Measurements from ENCODE around the gene MLH1.
"Not testable (repeated sequence)": the region's sequence is repeated elsewhere in the genome, so short reads cannot be mapped to it uniquely, and the experiment has no call there.

MLH1 gene

GRCh38 chr3:36993326-36994283 is at the start of gene MLH1:
Gene MLH1 (plus strand): TSS chr3:36993518. CDS start chr3:36993548, 30 bp downstream.
- Mint-ChIP-seq H3K4me1 (ENCODE audit: low read depth) (peaks cover 48% of the 10 kb centered on the region), H3K27me3 (no peaks in the 10 kb centered on the region), H3K27ac (no peak within 1 kb of the TSS), H3K9me3 (no peaks in the 10 kb centered on the region), H3K36me3 (ENCODE audit: low read depth) (peaks cover 45% of the 10 kb centered on the region), H3K4me3 (no peak within 1 kb of the TSS)

GRCh38 chr3:36943601-36944000 is 49.7 kb upstream of the MLH1 start:
- H3K4me3 Mint-ChIP-seq = peak overlapping the region; percentile 79
- no peaks in the 10 kb centered on the region for H3K27me3 Mint-ChIP-seq
- peaks cover 12% of the 10 kb centered on the region for H3K36me3 Mint-ChIP-seq (ENCODE audit: low read depth)
- peaks cover 7% of the 10 kb centered on the region for H3K9me3 Mint-ChIP-seq
- no peak overlapping the region for H3K27ac Mint-ChIP-seq
- peaks cover 30% of the 10 kb centered on the region for H3K4me1 Mint-ChIP-seq (ENCODE audit: low read depth)

- H3K9me3 Mint-ChIP-seq = peaks cover 9% of the 10 kb centered on the region
- peaks cover 15% of the 10 kb centered on the region for H3K36me3 Mint-ChIP-seq (ENCODE audit: low read depth)
- no peaks in the 10 kb centered on the region for H3K27me3 Mint-ChIP-seq
- peaks cover 30% of the 10 kb centered on the region for H3K4me1 Mint-ChIP-seq (ENCODE audit: low read depth)
- peak overlapping the region; percentile 79 for H3K4me3 Mint-ChIP-seq
- H3K27ac Mint-ChIP-seq = no peak overlapping the region
These were observed 49.2 kb upstream of the MLH1 start for GRCh38 chr3:36944012-36944640.

GRCh38 chr3:36944641-36945270 is 48.6 kb upstream of the MLH1 start, which contains the start of gene TRANK1:
Gene TRANK1 (minus strand): TSS chr3:36945054. CDS start chr3:36944809, 245 bp downstream.
- H3K27ac Mint-ChIP-seq = peak within 1 kb of the TSS; percentile 65
- no peaks in the 10 kb centered on the region for H3K27me3 Mint-ChIP-seq
- peak within 1 kb of the TSS; percentile 79 for H3K4me3 Mint-ChIP-seq
- peaks cover 30% of the 10 kb centered on the region for H3K4me1 Mint-ChIP-seq (ENCODE audit: low read depth)
- H3K36me3 Mint-ChIP-seq (ENCODE audit: low read depth) = peaks cover 18% of the 10 kb centered on the region
- peaks cover 9% of the 10 kb centered on the region for H3K9me3 Mint-ChIP-seq

GRCh38 chr3:36945333-36945980 is 47.9 kb upstream of the MLH1 start:
- H3K36me3 Mint-ChIP-seq (ENCODE audit: low read depth) = peaks cover 18% of the 10 kb centered on the region
- peaks cover 9% of the 10 kb centered on the region for H3K9me3 Mint-ChIP-seq
- H3K4me1 Mint-ChIP-seq (ENCODE audit: low read depth) = peaks cover 30% of the 10 kb centered on the region
- H3K4me3 Mint-ChIP-seq = peak overlapping the region; percentile 78
- H3K27ac Mint-ChIP-seq = peak overlapping the region; percentile 65
- H3K27me3 Mint-ChIP-seq = no peaks in the 10 kb centered on the region

GRCh38 chr3:36947814-36948213 is 45.5 kb upstream of the MLH1 start:
- Mint-ChIP-seq H3K4me1 (ENCODE audit: low read depth) (peaks cover 19% of the 10 kb centered on the region), H3K36me3 (ENCODE audit: low read depth) (peaks cover 18% of the 10 kb centered on the region)
- not testable (repeated sequence) for H3K27me3 Mint-ChIP-seq, H3K4me3 Mint-ChIP-seq, H3K27ac Mint-ChIP-seq, H3K9me3 Mint-ChIP-seq

- Mint-ChIP-seq H3K27ac (no peak overlapping the region), H3K27me3 (no peaks in the 10 kb centered on the region), H3K9me3 (no peaks in the 10 kb centered on the region), H3K4me3 (no peak overlapping the region), H3K4me1 (ENCODE audit: low read depth) (peaks cover 32% of the 10 kb centered on the region), H3K36me3 (ENCODE audit: low read depth) (no peaks in the 10 kb centered on the region)
These were observed 38.7 kb upstream of the MLH1 start for GRCh38 chr3:36954452-36955134.

GRCh38 chr3:36956155-36956554 is 37.2 kb upstream of the MLH1 start:
- Mint-ChIP-seq H3K27me3 (no peaks in the 10 kb centered on the region), H3K36me3 (ENCODE audit: low read depth) (no peaks in the 10 kb centered on the region), H3K9me3 (no peaks in the 10 kb centered on the region), H3K27ac (no peak overlapping the region), H3K4me3 (no peak overlapping the region), H3K4me1 (ENCODE audit: low read depth) (peaks cover 32% of the 10 kb centered on the region)

GRCh38 chr3:36957063-36957462 is 36.3 kb upstream of the MLH1 start:
- Mint-ChIP-seq H3K4me3 (no peak overlapping the region), H3K27me3 (no peaks in the 10 kb centered on the region), H3K36me3 (ENCODE audit: low read depth) (no peaks in the 10 kb centered on the region), H3K9me3 (no peaks in the 10 kb centered on the region), H3K4me1 (ENCODE audit: low read depth) (peaks cover 32% of the 10 kb centered on the region), H3K27ac (no peak overlapping the region)

- H3K36me3 Mint-ChIP-seq (ENCODE audit: low read depth) = no peaks in the 10 kb centered on the region
- H3K27ac Mint-ChIP-seq = no peak overlapping the region
- peaks cover 32% of the 10 kb centered on the region for H3K4me1 Mint-ChIP-seq (ENCODE audit: low read depth)
- H3K4me3 Mint-ChIP-seq = no peak overlapping the region
- H3K9me3 Mint-ChIP-seq = no peaks in the 10 kb centered on the region
- no peaks in the 10 kb centered on the region for H3K27me3 Mint-ChIP-seq
These were observed 35.2 kb upstream of the MLH1 start for GRCh38 chr3:36957862-36958686.

- H3K4me3 Mint-ChIP-seq = no peak overlapping the region
- peaks cover 32% of the 10 kb centered on the region for H3K4me1 Mint-ChIP-seq (ENCODE audit: low read depth)
- H3K27ac Mint-ChIP-seq = no peak overlapping the region
- H3K27me3 Mint-ChIP-seq = no peaks in the 10 kb centered on the region
- no peaks in the 10 kb centered on the region for H3K9me3 Mint-ChIP-seq
- no peaks in the 10 kb centered on the region for H3K36me3 Mint-ChIP-seq (ENCODE audit: low read depth)
These were observed 33.5 kb upstream of the MLH1 start for GRCh38 chr3:36959821-36960220.

GRCh38 chr3:36960502-36960901 is 32.8 kb upstream of the MLH1 start:
- Mint-ChIP-seq H3K27me3 (no peaks in the 10 kb centered on the region), H3K27ac (no peak overlapping the region), H3K36me3 (ENCODE audit: low read depth) (no peaks in the 10 kb centered on the region), H3K4me1 (ENCODE audit: low read depth) (peaks cover 32% of the 10 kb centered on the region), H3K4me3 (no peak overlapping the region), H3K9me3 (no peaks in the 10 kb centered on the region)

GRCh38 chr3:36963008-36963407 is 30.3 kb upstream of the MLH1 start:
- not testable (repeated sequence) for H3K27ac Mint-ChIP-seq; H3K4me3 Mint-ChIP-seq; H3K9me3 Mint-ChIP-seq; H3K27me3 Mint-ChIP-seq; H3K4me1 Mint-ChIP-seq (ENCODE audit: low read depth); H3K36me3 Mint-ChIP-seq (ENCODE audit: low read depth)

All from stimulated activated naive CD8-positive, alpha-beta T cell treated with anti-CD3 and anti-CD28 coated beads, Interleukin-15, Interleukin-2, amounts not matched to agents 100 ng/mL and 50 ng/mL, for 24 hours (primary cell).